K562 (cell line): ENCODE measurements around the gene SNRPD2. TPM values are rescaled to one million over a fixed set of nuclear protein-coding genes. Genes with fewer than 3 reads are reported as not detected.

Experiments used
- FOXJ2 ChIP-seq: fragments of 200-800 bp; sonication (Bioruptor generic); IDR thresholded peaks from 2 replicates; pipeline ENCODE4 v1.6.1; 2016; ENCODE audit warnings: missing genetic modification characterization, missing compliant biosample characterization
- MCM3 ChIP-seq: fragments of 450-650 bp; IDR thresholded peaks from 2 replicates; pipeline ENCODE4 v1.6.1; 2016
- NR2C2 ChIP-seq, 2 experiments: fragments of 200-800 bp in 1 of 2; sonication (Bioruptor generic) in 1 of 2; sonication (generic) in 1 of 2; formaldehyde crosslinking in 1 of 2; IDR thresholded peaks; 2 replicates each; pipeline versions ENCODE4 v1.6.1 to v1.8.0; 2016 to 2022; ENCODE audit warnings: mild to moderate bottlenecking in 1 of 2, missing compliant biosample characterization in 1 of 2, missing genetic modification characterization in 1 of 2, missing genetic modification reagents in 1 of 2
- PHB ChIP-seq: fragments of 250-450 bp; sonication (Bioruptor Pico); IDR thresholded peaks from 2 replicates; pipeline ENCODE4 v1.5.0; 2021
- POU5F1 ChIP-seq: fragments of 150-350 bp; IDR thresholded peaks from 2 replicates; pipeline ENCODE4 v1.6.1; 2014; ENCODE audit warnings: borderline replicate concordance, low read length, low read depth, mild to moderate bottlenecking; ENCODE audit not compliant: partially characterized antibody
- ZBED1 ChIP-seq: IDR thresholded peaks from 2 replicates; pipeline ENCODE4 v1.6.1; 2014
- ZNF311 ChIP-seq: fragments of 250-450 bp; sonication (Bioruptor Pico); IDR thresholded peaks from 2 replicates; pipeline ENCODE4 v1.4.0; 2020; ENCODE audit warnings: mild to moderate bottlenecking, moderate library complexity
- ZSCAN32 ChIP-seq: fragments of 450-650 bp; formaldehyde crosslinking; IDR thresholded peaks from 2 replicates; pipeline ENCODE4 v1.4.0; 2020; ENCODE audit warnings: mild to moderate bottlenecking, moderate library complexity
- polyA plus RNA-seq, 8 experiments: library from polyadenylated mRNA; depleted of rRNA in 4 of 8; stranded (reverse) in 5 of 8; unstranded in 3 of 8; fragments of >200 nt; fragmentation: Nextera tagmentation in 2 of 8; fragmentation: Illumina TruSeq in 1 of 8; extraction: Ambion mirVana in 2 of 8; extraction: Trizol in 1 of 8; gene quantifications; 2 replicates each; pipeline versions ENCODE4 v1.2.1 to v1.2.3, GENCODE V29; 2011 to 2014; ENCODE audit warnings: inconsistent platforms in 1 of 8, missing spikeins in 1 of 8
- total RNA-seq, 7 experiments: library from RNA; depleted of rRNA in 6 of 7; stranded (reverse); fragments of >200 nt in 6 of 7; fragmentation: Illumina TruSeq in 2 of 7; extraction: Trizol in 2 of 7; gene quantifications; 2 replicates each; pipeline versions ENCODE4 v1.2.1 to v1.2.3, GENCODE V29; 2011 to 2021; ENCODE audit warnings: low replicate concordance in 1 of 7
- TF ChIP-seq, protein P1 (sequence below): fragments of 450-650 bp; IDR thresholded peaks from 2 replicates; pipeline ENCODE4 v1.6.1; 2016; ENCODE audit warnings: mild to moderate bottlenecking, moderate library complexity
- TF ChIP-seq, protein P2 (sequence below): fragments of 200-800 bp; sonication (Bioruptor generic); IDR thresholded peaks from 2 replicates; pipeline ENCODE4 v1.6.1; 2016; ENCODE audit warnings: missing genetic modification characterization, missing compliant biosample characterization

The SNRPD2 gene
- total and polyA plus RNA-seq, 9 of the 15 experiments (the other 6 are each of a cell fraction or from before 2014, with no cell fraction given) = 728 to 4,411 (median 1,029) TPM

DNA sequence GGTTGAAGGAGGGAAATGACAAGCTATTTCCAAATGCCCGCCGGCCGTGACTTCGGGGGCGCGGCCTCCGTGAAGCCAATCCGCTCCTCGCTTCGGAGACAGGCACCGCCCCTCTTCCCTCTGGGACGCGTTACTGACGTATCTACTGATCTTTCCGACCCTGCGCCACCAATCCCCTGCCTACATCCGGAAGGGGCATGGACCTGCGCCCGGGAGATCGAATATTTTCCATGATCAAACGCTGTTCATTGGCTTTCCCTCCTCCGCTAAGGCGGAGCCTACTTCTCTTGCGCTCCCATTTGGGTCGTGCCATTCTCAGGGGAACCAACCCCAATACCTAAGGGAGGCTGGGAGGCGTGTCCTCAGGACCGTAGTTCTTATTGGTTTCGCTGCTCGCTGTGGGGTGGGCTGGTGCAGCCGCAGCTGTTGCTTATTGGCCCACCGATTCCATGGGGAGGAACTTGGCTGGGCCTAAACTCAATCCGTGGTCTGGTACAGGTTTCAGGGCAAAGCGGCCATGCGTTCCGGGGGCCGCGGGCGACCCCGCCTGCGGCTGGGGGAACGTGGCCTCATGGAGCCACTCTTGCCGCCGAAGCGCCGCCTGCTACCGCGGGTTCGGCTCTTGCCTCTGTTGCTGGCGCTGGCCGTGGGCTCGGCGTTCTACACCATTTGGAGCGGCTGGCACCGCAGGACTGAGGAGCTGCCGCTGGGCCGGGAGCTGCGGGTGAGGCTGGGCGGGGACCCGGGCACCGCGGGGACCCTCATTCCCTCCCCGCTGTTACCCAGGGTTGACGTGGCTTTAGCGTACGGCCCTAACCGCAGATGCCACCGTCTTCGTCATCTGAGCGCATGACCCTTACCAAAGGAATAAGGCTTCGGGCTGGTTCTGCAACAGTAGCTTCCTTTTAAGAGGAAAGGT is 693 bp upstream of the SNRPD2 start, which contains the start of gene QPCTL (continued):
- TF ChIP-seq, protein P1, sequence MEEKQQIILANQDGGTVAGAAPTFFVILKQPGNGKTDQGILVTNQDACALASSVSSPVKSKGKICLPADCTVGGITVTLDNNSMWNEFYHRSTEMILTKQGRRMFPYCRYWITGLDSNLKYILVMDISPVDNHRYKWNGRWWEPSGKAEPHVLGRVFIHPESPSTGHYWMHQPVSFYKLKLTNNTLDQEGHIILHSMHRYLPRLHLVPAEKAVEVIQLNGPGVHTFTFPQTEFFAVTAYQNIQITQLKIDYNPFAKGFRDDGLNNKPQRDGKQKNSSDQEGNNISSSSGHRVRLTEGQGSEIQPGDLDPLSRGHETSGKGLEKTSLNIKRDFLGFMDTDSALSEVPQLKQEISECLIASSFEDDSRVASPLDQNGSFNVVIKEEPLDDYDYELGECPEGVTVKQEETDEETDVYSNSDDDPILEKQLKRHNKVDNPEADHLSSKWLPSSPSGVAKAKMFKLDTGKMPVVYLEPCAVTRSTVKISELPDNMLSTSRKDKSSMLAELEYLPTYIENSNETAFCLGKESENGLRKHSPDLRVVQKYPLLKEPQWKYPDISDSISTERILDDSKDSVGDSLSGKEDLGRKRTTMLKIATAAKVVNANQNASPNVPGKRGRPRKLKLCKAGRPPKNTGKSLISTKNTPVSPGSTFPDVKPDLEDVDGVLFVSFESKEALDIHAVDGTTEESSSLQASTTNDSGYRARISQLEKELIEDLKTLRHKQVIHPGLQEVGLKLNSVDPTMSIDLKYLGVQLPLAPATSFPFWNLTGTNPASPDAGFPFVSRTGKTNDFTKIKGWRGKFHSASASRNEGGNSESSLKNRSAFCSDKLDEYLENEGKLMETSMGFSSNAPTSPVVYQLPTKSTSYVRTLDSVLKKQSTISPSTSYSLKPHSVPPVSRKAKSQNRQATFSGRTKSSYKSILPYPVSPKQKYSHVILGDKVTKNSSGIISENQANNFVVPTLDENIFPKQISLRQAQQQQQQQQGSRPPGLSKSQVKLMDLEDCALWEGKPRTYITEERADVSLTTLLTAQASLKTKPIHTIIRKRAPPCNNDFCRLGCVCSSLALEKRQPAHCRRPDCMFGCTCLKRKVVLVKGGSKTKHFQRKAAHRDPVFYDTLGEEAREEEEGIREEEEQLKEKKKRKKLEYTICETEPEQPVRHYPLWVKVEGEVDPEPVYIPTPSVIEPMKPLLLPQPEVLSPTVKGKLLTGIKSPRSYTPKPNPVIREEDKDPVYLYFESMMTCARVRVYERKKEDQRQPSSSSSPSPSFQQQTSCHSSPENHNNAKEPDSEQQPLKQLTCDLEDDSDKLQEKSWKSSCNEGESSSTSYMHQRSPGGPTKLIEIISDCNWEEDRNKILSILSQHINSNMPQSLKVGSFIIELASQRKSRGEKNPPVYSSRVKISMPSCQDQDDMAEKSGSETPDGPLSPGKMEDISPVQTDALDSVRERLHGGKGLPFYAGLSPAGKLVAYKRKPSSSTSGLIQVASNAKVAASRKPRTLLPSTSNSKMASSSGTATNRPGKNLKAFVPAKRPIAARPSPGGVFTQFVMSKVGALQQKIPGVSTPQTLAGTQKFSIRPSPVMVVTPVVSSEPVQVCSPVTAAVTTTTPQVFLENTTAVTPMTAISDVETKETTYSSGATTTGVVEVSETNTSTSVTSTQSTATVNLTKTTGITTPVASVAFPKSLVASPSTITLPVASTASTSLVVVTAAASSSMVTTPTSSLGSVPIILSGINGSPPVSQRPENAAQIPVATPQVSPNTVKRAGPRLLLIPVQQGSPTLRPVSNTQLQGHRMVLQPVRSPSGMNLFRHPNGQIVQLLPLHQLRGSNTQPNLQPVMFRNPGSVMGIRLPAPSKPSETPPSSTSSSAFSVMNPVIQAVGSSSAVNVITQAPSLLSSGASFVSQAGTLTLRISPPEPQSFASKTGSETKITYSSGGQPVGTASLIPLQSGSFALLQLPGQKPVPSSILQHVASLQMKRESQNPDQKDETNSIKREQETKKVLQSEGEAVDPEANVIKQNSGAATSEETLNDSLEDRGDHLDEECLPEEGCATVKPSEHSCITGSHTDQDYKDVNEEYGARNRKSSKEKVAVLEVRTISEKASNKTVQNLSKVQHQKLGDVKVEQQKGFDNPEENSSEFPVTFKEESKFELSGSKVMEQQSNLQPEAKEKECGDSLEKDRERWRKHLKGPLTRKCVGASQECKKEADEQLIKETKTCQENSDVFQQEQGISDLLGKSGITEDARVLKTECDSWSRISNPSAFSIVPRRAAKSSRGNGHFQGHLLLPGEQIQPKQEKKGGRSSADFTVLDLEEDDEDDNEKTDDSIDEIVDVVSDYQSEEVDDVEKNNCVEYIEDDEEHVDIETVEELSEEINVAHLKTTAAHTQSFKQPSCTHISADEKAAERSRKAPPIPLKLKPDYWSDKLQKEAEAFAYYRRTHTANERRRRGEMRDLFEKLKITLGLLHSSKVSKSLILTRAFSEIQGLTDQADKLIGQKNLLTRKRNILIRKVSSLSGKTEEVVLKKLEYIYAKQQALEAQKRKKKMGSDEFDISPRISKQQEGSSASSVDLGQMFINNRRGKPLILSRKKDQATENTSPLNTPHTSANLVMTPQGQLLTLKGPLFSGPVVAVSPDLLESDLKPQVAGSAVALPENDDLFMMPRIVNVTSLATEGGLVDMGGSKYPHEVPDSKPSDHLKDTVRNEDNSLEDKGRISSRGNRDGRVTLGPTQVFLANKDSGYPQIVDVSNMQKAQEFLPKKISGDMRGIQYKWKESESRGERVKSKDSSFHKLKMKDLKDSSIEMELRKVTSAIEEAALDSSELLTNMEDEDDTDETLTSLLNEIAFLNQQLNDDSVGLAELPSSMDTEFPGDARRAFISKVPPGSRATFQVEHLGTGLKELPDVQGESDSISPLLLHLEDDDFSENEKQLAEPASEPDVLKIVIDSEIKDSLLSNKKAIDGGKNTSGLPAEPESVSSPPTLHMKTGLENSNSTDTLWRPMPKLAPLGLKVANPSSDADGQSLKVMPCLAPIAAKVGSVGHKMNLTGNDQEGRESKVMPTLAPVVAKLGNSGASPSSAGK = no peak
- TF ChIP-seq POU5F1 = no peak
- no peak for TF ChIP-seq MCM3
- no peak for TF ChIP-seq ZBED1
- TF ChIP-seq ZSCAN32 (CRISPR knock-in tag) = no peak
- TF ChIP-seq FOXJ2 (tag) = no peak; the same call in 1 of the 2 replicates
- no peak for TF ChIP-seq PHB (CRISPR knock-in tag)
- TF ChIP-seq, protein P2, sequence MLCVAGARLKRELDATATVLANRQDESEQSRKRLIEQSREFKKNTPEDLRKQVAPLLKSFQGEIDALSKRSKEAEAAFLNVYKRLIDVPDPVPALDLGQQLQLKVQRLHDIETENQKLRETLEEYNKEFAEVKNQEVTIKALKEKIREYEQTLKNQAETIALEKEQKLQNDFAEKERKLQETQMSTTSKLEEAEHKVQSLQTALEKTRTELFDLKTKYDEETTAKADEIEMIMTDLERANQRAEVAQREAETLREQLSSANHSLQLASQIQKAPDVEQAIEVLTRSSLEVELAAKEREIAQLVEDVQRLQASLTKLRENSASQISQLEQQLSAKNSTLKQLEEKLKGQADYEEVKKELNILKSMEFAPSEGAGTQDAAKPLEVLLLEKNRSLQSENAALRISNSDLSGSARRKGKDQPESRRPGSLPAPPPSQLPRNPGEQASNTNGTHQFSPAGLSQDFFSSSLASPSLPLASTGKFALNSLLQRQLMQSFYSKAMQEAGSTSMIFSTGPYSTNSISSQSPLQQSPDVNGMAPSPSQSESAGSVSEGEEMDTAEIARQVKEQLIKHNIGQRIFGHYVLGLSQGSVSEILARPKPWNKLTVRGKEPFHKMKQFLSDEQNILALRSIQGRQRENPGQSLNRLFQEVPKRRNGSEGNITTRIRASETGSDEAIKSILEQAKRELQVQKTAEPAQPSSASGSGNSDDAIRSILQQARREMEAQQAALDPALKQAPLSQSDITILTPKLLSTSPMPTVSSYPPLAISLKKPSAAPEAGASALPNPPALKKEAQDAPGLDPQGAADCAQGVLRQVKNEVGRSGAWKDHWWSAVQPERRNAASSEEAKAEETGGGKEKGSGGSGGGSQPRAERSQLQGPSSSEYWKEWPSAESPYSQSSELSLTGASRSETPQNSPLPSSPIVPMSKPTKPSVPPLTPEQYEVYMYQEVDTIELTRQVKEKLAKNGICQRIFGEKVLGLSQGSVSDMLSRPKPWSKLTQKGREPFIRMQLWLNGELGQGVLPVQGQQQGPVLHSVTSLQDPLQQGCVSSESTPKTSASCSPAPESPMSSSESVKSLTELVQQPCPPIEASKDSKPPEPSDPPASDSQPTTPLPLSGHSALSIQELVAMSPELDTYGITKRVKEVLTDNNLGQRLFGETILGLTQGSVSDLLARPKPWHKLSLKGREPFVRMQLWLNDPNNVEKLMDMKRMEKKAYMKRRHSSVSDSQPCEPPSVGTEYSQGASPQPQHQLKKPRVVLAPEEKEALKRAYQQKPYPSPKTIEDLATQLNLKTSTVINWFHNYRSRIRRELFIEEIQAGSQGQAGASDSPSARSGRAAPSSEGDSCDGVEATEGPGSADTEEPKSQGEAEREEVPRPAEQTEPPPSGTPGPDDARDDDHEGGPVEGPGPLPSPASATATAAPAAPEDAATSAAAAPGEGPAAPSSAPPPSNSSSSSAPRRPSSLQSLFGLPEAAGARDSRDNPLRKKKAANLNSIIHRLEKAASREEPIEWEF (CRISPR knock-in tag) = no peak
- no peak for TF ChIP-seq ZNF311 (CRISPR knock-in tag)
- no peak for TF ChIP-seq NR2C2 (CRISPR knock-in tag; IDR thresholded peaks at IDR 0.05)
- TF ChIP-seq NR2C2 (tag; IDR thresholded peaks at IDR 0.05) = peak; percentile 50; the same call in 1 of the 2 replicates
